Mesenchymal stem cell (in vitro differentiated cells and primary cell): ENCODE data around the gene APOA1.

Experiments used
- DNase-seq: peaks from one replicate; pipeline ENCODE4 v3.0.0-alpha.2; 2013
- H2AFZ ChIP-seq: one replicate; pipeline ENCODE4 v1.6.1; 2013; ENCODE audit warnings: low read depth, mild to moderate bottlenecking, control low read depth, inconsistent platforms, low read length, moderate library complexity
- H2AK5ac ChIP-seq: 2 replicates; pipeline ENCODE4 v1.6.1; 2013; ENCODE audit warnings: low read length, moderate library complexity, mild to moderate bottlenecking, inconsistent platforms; ENCODE audit not compliant: severe bottlenecking
- H2BK120ac ChIP-seq: one replicate; pipeline ENCODE4 v1.6.1; 2013; ENCODE audit warnings: low read depth, mild to moderate bottlenecking, inconsistent platforms, low read length, moderate library complexity
- H2BK12ac ChIP-seq, 2 experiments: one replicate each; pipeline ENCODE4 v1.6.1; 2013; ENCODE audit warnings: inconsistent platforms in 2 of 2, low read length in 2 of 2, mild to moderate bottlenecking in 2 of 2, moderate library complexity in 2 of 2, control low read depth in 1 of 2
- H2BK15ac ChIP-seq: one replicate; pipeline ENCODE4 v1.6.1; 2013; ENCODE audit warnings: mild to moderate bottlenecking, low read depth, inconsistent platforms; ENCODE audit not compliant: poor library complexity, severe bottlenecking
- H2BK5ac ChIP-seq: 2 replicates; pipeline ENCODE4 v1.6.1; 2013; ENCODE audit warnings: low read depth, mild to moderate bottlenecking, low read length, control low read depth, inconsistent platforms; ENCODE audit not compliant: poor library complexity, severe bottlenecking
- H3K14ac ChIP-seq, 2 experiments: one replicate each; pipeline ENCODE4 v1.6.1; 2013; ENCODE audit warnings: inconsistent platforms in 2 of 2, low read length in 2 of 2, control low read depth in 1 of 2, mild to moderate bottlenecking in 1 of 2, moderate library complexity in 1 of 2
- H3K18ac ChIP-seq, 2 experiments: one replicate each; pipeline ENCODE4 v1.6.1; 2013; ENCODE audit warnings: inconsistent platforms in 2 of 2, low read length in 2 of 2, control low read depth in 1 of 2, low read depth in 1 of 2, mild to moderate bottlenecking in 1 of 2
- H3K23ac ChIP-seq, 2 experiments: one replicate each; pipeline ENCODE4 v1.6.1; 2013; ENCODE audit warnings: inconsistent platforms in 2 of 2, low read length in 2 of 2, mild to moderate bottlenecking in 2 of 2, moderate library complexity in 2 of 2, control low read depth in 1 of 2
- H3K27ac ChIP-seq: 2 replicates; pipeline ENCODE4 v1.5.1; 2013; ENCODE audit warnings: mild to moderate bottlenecking, moderate library complexity, low read length, control low read depth, inconsistent platforms; ENCODE audit not compliant: poor library complexity, severe bottlenecking
- H3K27me3 ChIP-seq, 2 experiments: 2 replicates each; pipeline versions ENCODE4 v1.6.1 to v1.7.0; 2013; ENCODE audit warnings: low read length in 2 of 2, mild to moderate bottlenecking in 2 of 2, moderate library complexity in 2 of 2, control low read depth in 1 of 2, inconsistent platforms in 1 of 2; ENCODE audit not compliant: control insufficient read depth in 1 of 2, insufficient read depth in 1 of 2
- H3K36me3 ChIP-seq, 2 experiments: 2 replicates each; pipeline versions ENCODE4 v1.6.1 to v1.7.0; 2013; ENCODE audit warnings: low read length in 2 of 2, control low read depth in 1 of 2, inconsistent platforms in 1 of 2, low read depth in 1 of 2, mild to moderate bottlenecking in 1 of 2; ENCODE audit not compliant: insufficient read depth in 2 of 2, control insufficient read depth in 1 of 2
- H3K4ac ChIP-seq, 2 experiments: one replicate each; pipeline ENCODE4 v1.6.1; 2013; ENCODE audit warnings: inconsistent platforms in 2 of 2, low read length in 2 of 2, mild to moderate bottlenecking in 2 of 2, moderate library complexity in 2 of 2, control low read depth in 1 of 2, low read depth in 1 of 2
- H3K4me1 ChIP-seq: 2 replicates; pipeline ENCODE4 v1.6.1; 2013; ENCODE audit warnings: low read depth, low read length, control low read depth; ENCODE audit not compliant: control insufficient read depth, insufficient read depth
- H3K4me2 ChIP-seq: 2 replicates; pipeline ENCODE4 v1.6.1; 2013; ENCODE audit warnings: low read length, mild to moderate bottlenecking, inconsistent platforms; ENCODE audit not compliant: poor library complexity, severe bottlenecking
- H3K4me3 ChIP-seq, 2 experiments: 2 replicates each; pipeline versions ENCODE4 v1.5.1 to v1.7.0; 2013; ENCODE audit warnings: low read length in 2 of 2, mild to moderate bottlenecking in 2 of 2, control low read depth in 1 of 2, low read depth in 1 of 2; ENCODE audit not compliant: insufficient read depth in 1 of 2
- H3K79me1 ChIP-seq: replicated peaks from 2 replicates; pipeline ENCODE4 v1.6.1; 2013; ENCODE audit warnings: mild to moderate bottlenecking, control low read depth, low read length, inconsistent platforms; ENCODE audit not compliant: poor library complexity, severe bottlenecking
- H3K9ac ChIP-seq: 2 replicates; pipeline ENCODE4 v1.7.0; 2013; ENCODE audit warnings: mild to moderate bottlenecking, low read length, moderate library complexity
- H3K9me3 ChIP-seq: 2 replicates; pipeline ENCODE4 v1.7.0; 2013; ENCODE audit warnings: mild to moderate bottlenecking, low read length; ENCODE audit not compliant: control insufficient read depth
- H4K8ac ChIP-seq: one replicate; pipeline ENCODE4 v1.6.1; 2013; ENCODE audit warnings: inconsistent platforms, mild to moderate bottlenecking, low read length, moderate library complexity
- H4K91ac ChIP-seq: one replicate; pipeline ENCODE4 v1.6.1; 2013; ENCODE audit warnings: mild to moderate bottlenecking, low read length, inconsistent platforms
- WGBS: methylation state at CpG from one replicate; pipeline ENCODE4 v1.1.7; 2013; ENCODE audit warnings: mixed read lengths; 5-methylcytosine and 5-hydroxymethylcytosine counted together

APOA1 gene

GRCh38 chr11:116851626-116852025 is 14.2 kb upstream of the APOA1 start:
- Histone ChIP-seq H3K18ac (peak overlapping the region in 1 of 2 experiments; percentile 87), H3K4me2 (no peak overlapping the region), H3K9ac (no peak overlapping the region), H3K27me3 (no peaks in the 10 kb centered on the region), H2BK15ac (no peak overlapping the region), H3K4me3 (no peak overlapping the region), H3K4ac (peak overlapping the region in 1 of 2 experiments; percentile 43), H3K36me3 (peaks cover 22 to 37% of the 10 kb centered on the region in 2 experiments), H3K79me1 (peaks cover 11% of the 10 kb centered on the region), H2BK120ac (no peak overlapping the region), H2BK5ac (no peak overlapping the region), H2AFZ (no peak overlapping the region), H4K91ac (peak overlapping the region; percentile 47), H3K4me1 (peaks cover 13% of the 10 kb centered on the region), H3K27ac (no peak overlapping the region), H3K14ac (peak overlapping the region in 1 of 2 experiments; percentile 94), H2AK5ac (peak overlapping the region; percentile 37), H4K8ac (no peak overlapping the region), H3K23ac (no peak overlapping the region), H2BK12ac (peak overlapping the region; percentile 75 to 78), H3K9me3 (no peaks in the 10 kb centered on the region)
- DNase-seq = no peak
- WGBS = 97% methylated on average over 7 of the region's 7 CpGs

- Histone ChIP-seq H2AFZ (no peak overlapping the region), H3K4ac (no peak overlapping the region)
Observed at GRCh38 chr11:116849486-116849885, 12.1 kb upstream of the APOA1 start.

GRCh38 chr11:116849060-116849459 is 11.6 kb upstream of the APOA1 start:
- H4K91ac ChIP-seq = no peak overlapping the region

More at GRCh38 chr11:116849486-116849885, 12.1 kb upstream of the APOA1 start:
- Histone ChIP-seq H2AK5ac (no peak overlapping the region), H4K91ac (no peak overlapping the region), H3K9me3 (no peaks in the 10 kb centered on the region), H3K4me1 (peaks cover 13% of the 10 kb centered on the region), H3K18ac (no peak overlapping the region), H2BK120ac (no peak overlapping the region), H3K9ac (no peak overlapping the region), H4K8ac (no peak overlapping the region), H3K27ac (no peak overlapping the region), H3K14ac (no peak overlapping the region), H2BK12ac (no peak overlapping the region), H2BK5ac (no peak overlapping the region), H3K4me2 (no peak overlapping the region), H3K79me1 (peaks cover 6% of the 10 kb centered on the region), H3K4me3 (no peak overlapping the region), H2BK15ac (no peak overlapping the region), H3K27me3 (no peaks in the 10 kb centered on the region), H3K36me3 (peaks cover 31 to 47% of the 10 kb centered on the region in 2 experiments), H3K23ac (no peak overlapping the region)
- WGBS = 95% methylated on average over 6 of the region's 6 CpGs
- no peak for DNase-seq

GRCh38 chr11:116847612-116848011 is 10.2 kb upstream of the APOA1 start:
- H3K4me1 ChIP-seq = peaks cover 3% of the 10 kb centered on the region
- no peak overlapping the region for H3K4me2 ChIP-seq
- H3K27ac ChIP-seq = no peak overlapping the region
- no peak overlapping the region for H4K8ac ChIP-seq
- H3K4ac ChIP-seq = no peak overlapping the region
- no peak overlapping the region for H3K4me3 ChIP-seq
- no peak overlapping the region for H2BK5ac ChIP-seq
- H2BK15ac ChIP-seq = no peak overlapping the region
- 93% methylated on average over 3 of the region's 4 CpGs for WGBS
- H3K23ac ChIP-seq = no peak overlapping the region
- H3K27me3 ChIP-seq = no peaks in the 10 kb centered on the region
- H3K14ac ChIP-seq = no peak overlapping the region
- no peak overlapping the region for H3K18ac ChIP-seq
- no peak overlapping the region for H3K9ac ChIP-seq
- H2BK120ac ChIP-seq = no peak overlapping the region
- peaks cover 39 to 59% of the 10 kb centered on the region in 2 experiments for H3K36me3 ChIP-seq
- no peak for DNase-seq
- no peak overlapping the region for H2AK5ac ChIP-seq
- no peak overlapping the region for H4K91ac ChIP-seq
- no peak overlapping the region for H2AFZ ChIP-seq
- no peak overlapping the region for H2BK12ac ChIP-seq
- peaks cover 6% of the 10 kb centered on the region for H3K79me1 ChIP-seq
- no peaks in the 10 kb centered on the region for H3K9me3 ChIP-seq

More at GRCh38 chr11:116849060-116849459, 11.6 kb upstream of the APOA1 start:
- Histone ChIP-seq H3K23ac (no peak overlapping the region), H3K9me3 (no peaks in the 10 kb centered on the region), H3K36me3 (peaks cover 31 to 45% of the 10 kb centered on the region in 2 experiments), H2AK5ac (no peak overlapping the region), H2BK120ac (no peak overlapping the region), H3K14ac (no peak overlapping the region), H3K4me1 (peaks cover 11% of the 10 kb centered on the region), H2BK5ac (no peak overlapping the region), H3K4me3 (no peak overlapping the region), H3K27ac (no peak overlapping the region), H3K79me1 (peaks cover 6% of the 10 kb centered on the region), H3K27me3 (no peaks in the 10 kb centered on the region), H3K4ac (no peak overlapping the region), H3K4me2 (no peak overlapping the region), H4K8ac (no peak overlapping the region), H3K9ac (no peak overlapping the region), H2AFZ (no peak overlapping the region), H2BK15ac (no peak overlapping the region), H2BK12ac (no peak overlapping the region), H3K18ac (no peak overlapping the region)
- no peak for DNase-seq
- 99% methylated on average over 12 of the region's 12 CpGs for WGBS
